ENCODE data around the gene MC1R. TPM values are rescaled to one million over a fixed set of nuclear protein-coding genes. Genes with fewer than 3 reads are reported as not detected.

MC1R gene
- total and polyA plus RNA-seq, 2 donors (not counting 1 experiment from before 2014, with no cell fraction given): 2.9 to 4.3 TPM

GRCh38 chr16:89904606-89905510 is 13.8 kb upstream of the MC1R start:
- TF ChIP-seq EZH2 (IDR thresholded peaks at IDR 0.05; ENCODE audit: low read length, missing control alignments): no peak
- no peak for TF ChIP-seq CTCF (conservative IDR thresholded peaks at IDR 0.05 in 1 of 2, IDR thresholded peaks at IDR 0.05 in 1 of 2; ENCODE audit: low read depth in 1 of 2, low read length in 2 of 2)
- no peak for DNase-seq (ENCODE audit: low read depth in 2 of 2)
- no peaks in the 10 kb centered on the region for H3K79me2 ChIP-seq (ENCODE audit: control insufficient read depth, insufficient read depth, low read length)
- H3K27me3 ChIP-seq (ENCODE audit: control insufficient read depth, insufficient read depth, low read length): no peaks in the 10 kb centered on the region
- no peak overlapping the region for H3K9ac ChIP-seq (ENCODE audit: insufficient read depth, low read length)
- H3K4me3 ChIP-seq (replicated peaks in 1 of 4; ENCODE audit: control extremely low read depth in 1 of 4, insufficient read depth in 1 of 4, low read depth in 3 of 4, low read length in 4 of 4): no peak overlapping the region
- no peak overlapping the region for H3K27ac ChIP-seq (ENCODE audit: insufficient read depth, low read length)
- H4K20me1 ChIP-seq (ENCODE audit: control insufficient read depth, extremely low read depth, insufficient read depth, low read length): no peaks in the 10 kb centered on the region
- peaks cover under 1% of the 10 kb centered on the region for H3K4me1 ChIP-seq (ENCODE audit: control insufficient read depth, extremely low read depth, insufficient read depth, low read length)
- no peaks in the 10 kb centered on the region for H3K9me3 ChIP-seq (ENCODE audit: control insufficient read depth, insufficient read depth, low read depth, low read length)
- peaks cover 44% of the 10 kb centered on the region for H3K36me3 ChIP-seq (ENCODE audit: control insufficient read depth, insufficient read depth, low read length)
- no peak overlapping the region for H3K4me2 ChIP-seq (ENCODE audit: extremely low read depth, insufficient read depth, low read length)
- H2AFZ ChIP-seq (ENCODE audit: low read length): no peak overlapping the region

- Histone ChIP-seq H3K4me2 (ENCODE audit: extremely low read depth, insufficient read depth, low read length) (no peak overlapping the region), H3K27ac (ENCODE audit: insufficient read depth, low read length) (no peak overlapping the region), H3K9me3 (ENCODE audit: control insufficient read depth, insufficient read depth, low read depth, low read length) (no peaks in the 10 kb centered on the region), H3K4me3 (replicated peaks in 1 of 4; ENCODE audit: control extremely low read depth in 1 of 4, insufficient read depth in 1 of 4, low read depth in 3 of 4, low read length in 4 of 4) (no peak overlapping the region), H3K27me3 (ENCODE audit: control insufficient read depth, insufficient read depth, low read length) (no peaks in the 10 kb centered on the region), H4K20me1 (ENCODE audit: control insufficient read depth, extremely low read depth, insufficient read depth, low read length) (no peaks in the 10 kb centered on the region), H2AFZ (ENCODE audit: low read length) (no peak overlapping the region), H3K79me2 (ENCODE audit: control insufficient read depth, insufficient read depth, low read length) (no peaks in the 10 kb centered on the region), H3K36me3 (ENCODE audit: control insufficient read depth, insufficient read depth, low read length) (peaks cover 45% of the 10 kb centered on the region), H3K4me1 (ENCODE audit: control insufficient read depth, extremely low read depth, insufficient read depth, low read length) (peaks cover 3% of the 10 kb centered on the region), H3K9ac (ENCODE audit: insufficient read depth, low read length) (no peak overlapping the region)
- TF ChIP-seq CTCF (conservative IDR thresholded peaks at IDR 0.05 in 1 of 2, IDR thresholded peaks at IDR 0.05 in 1 of 2; ENCODE audit: low read depth in 1 of 2, low read length in 2 of 2) (no peak), EZH2 (IDR thresholded peaks at IDR 0.05; ENCODE audit: low read length, missing control alignments) (no peak)
- DNase-seq (ENCODE audit: low read depth in 2 of 2): no peak
Measured at GRCh38 chr16:89905511-89906139, 13.0 kb upstream of the MC1R start.

Data from fibroblast of lung (primary cell).